ENCODE measurements around the gene DEDD2. TPM values are rescaled to one million over a fixed set of nuclear protein-coding genes. Genes with fewer than 3 reads are reported as not detected.

Gene DEDD2
- total RNA-seq, 1 donor from 2014 or later = 19.9 TPM

GRCh38 chr19:42174188-42174587, 43.3 kb downstream of the DEDD2 start:
- no peak for DNase-seq (ENCODE audit: low spot score)
- Mint-ChIP-seq H3K27me3 (ENCODE audit: low read depth) (peaks cover 27% of the 10 kb centered on the region), H3K4me1 (ENCODE audit: low read depth) (peaks cover 8% of the 10 kb centered on the region), H3K9me3 (ENCODE audit: low read depth) (no peaks in the 10 kb centered on the region), H3K36me3 (ENCODE audit: low read depth) (no peaks in the 10 kb centered on the region), H3K27ac (ENCODE audit: unreplicated experiment) (no peak overlapping the region), H3K4me3 (ENCODE audit: unreplicated experiment) (no peak overlapping the region)
- no peak for TF ChIP-seq CTCF (IDR thresholded peaks at IDR 0.05)

GRCh38 chr19:42173695-42174094, 43.8 kb downstream of the DEDD2 start:
- no peak overlapping the region for H3K4me3 Mint-ChIP-seq (ENCODE audit: unreplicated experiment)
- H3K27me3 Mint-ChIP-seq (ENCODE audit: low read depth) = peaks cover 29% of the 10 kb centered on the region
- no peaks in the 10 kb centered on the region for H3K36me3 Mint-ChIP-seq (ENCODE audit: low read depth)
- H3K9me3 Mint-ChIP-seq (ENCODE audit: low read depth) = no peaks in the 10 kb centered on the region
- no peak for DNase-seq (ENCODE audit: low spot score)
- H3K27ac Mint-ChIP-seq (ENCODE audit: unreplicated experiment) = no peak overlapping the region
- peaks cover 8% of the 10 kb centered on the region for H3K4me1 Mint-ChIP-seq (ENCODE audit: low read depth)
- TF ChIP-seq CTCF (IDR thresholded peaks at IDR 0.05) = no peak

- no peak for TF ChIP-seq CTCF (IDR thresholded peaks at IDR 0.05)
- peaks cover 8% of the 10 kb centered on the region for H3K4me1 Mint-ChIP-seq (ENCODE audit: low read depth)
Observed at GRCh38 chr19:42172261-42172660, 45.2 kb downstream of the DEDD2 start.

GRCh38 chr19:42170715-42171114, 46.8 kb downstream of the DEDD2 start:
- H3K4me3 Mint-ChIP-seq (ENCODE audit: unreplicated experiment) = no peak overlapping the region
- DNase-seq (ENCODE audit: low spot score) = no peak
- no peak for TF ChIP-seq CTCF (IDR thresholded peaks at IDR 0.05)
- peaks cover under 1% of the 10 kb centered on the region for H3K4me1 Mint-ChIP-seq (ENCODE audit: low read depth)
- H3K36me3 Mint-ChIP-seq (ENCODE audit: low read depth) = no peaks in the 10 kb centered on the region
- H3K27ac Mint-ChIP-seq (ENCODE audit: unreplicated experiment) = no peak overlapping the region
- H3K27me3 Mint-ChIP-seq (ENCODE audit: low read depth) = peaks cover 35% of the 10 kb centered on the region
- no peaks in the 10 kb centered on the region for H3K9me3 Mint-ChIP-seq (ENCODE audit: low read depth)

More at GRCh38 chr19:42172261-42172660, 45.2 kb downstream of the DEDD2 start:
- Mint-ChIP-seq H3K27ac (ENCODE audit: unreplicated experiment) (no peak overlapping the region), H3K9me3 (ENCODE audit: low read depth) (no peaks in the 10 kb centered on the region), H3K27me3 (ENCODE audit: low read depth) (peaks cover 33% of the 10 kb centered on the region), H3K36me3 (ENCODE audit: low read depth) (no peaks in the 10 kb centered on the region), H3K4me3 (ENCODE audit: unreplicated experiment) (no peak overlapping the region)
- no peak for DNase-seq (ENCODE audit: low spot score)

- Mint-ChIP-seq H3K27ac (ENCODE audit: unreplicated experiment) (no peak overlapping the region), H3K4me1 (ENCODE audit: low read depth) (no peaks in the 10 kb centered on the region), H3K4me3 (ENCODE audit: unreplicated experiment) (no peak overlapping the region), H3K9me3 (ENCODE audit: low read depth) (no peaks in the 10 kb centered on the region), H3K27me3 (ENCODE audit: low read depth) (peaks cover 39% of the 10 kb centered on the region), H3K36me3 (ENCODE audit: low read depth) (no peaks in the 10 kb centered on the region)
- TF ChIP-seq CTCF (IDR thresholded peaks at IDR 0.05) = no peak
- no peak for DNase-seq (ENCODE audit: low spot score)
Observed at GRCh38 chr19:42169486-42170413, 47.7 kb downstream of the DEDD2 start.
